Measurements from ENCODE around the gene PIKFYVE.
A peak's percentile ranks its signal among the peaks of the same experiment; 100 is the strongest.

PIKFYVE gene

DNA sequence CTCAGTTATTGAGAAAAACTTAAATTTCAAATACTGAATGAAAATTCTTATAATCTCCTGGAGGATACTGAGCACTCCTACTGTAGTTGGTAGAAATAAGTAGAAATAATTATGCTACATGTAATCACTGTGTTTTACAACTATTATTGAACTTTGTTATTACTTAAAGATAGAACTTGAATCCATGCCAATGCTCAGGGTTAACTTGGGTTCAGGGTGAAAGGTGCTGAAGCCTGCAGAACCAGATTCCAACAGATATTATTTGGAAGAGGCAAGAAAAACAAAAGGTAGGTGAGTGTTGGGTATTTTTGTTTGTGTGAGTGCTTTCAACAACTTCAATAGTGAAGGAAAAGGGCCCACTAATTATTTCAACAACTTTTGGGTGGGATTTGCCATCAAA lies 21.6 kb upstream of the PIKFYVE start:
- Histone ChIP-seq H3K4me1 (ENCODE audit: control insufficient read depth, insufficient read depth, low read length, poor library complexity, severe bottlenecking) (no peaks in the 10 kb centered on the region), H3K27ac (ENCODE audit: low read depth, low read length, severe bottlenecking) (no peak overlapping the region), H3K9me3 (ENCODE audit: control insufficient read depth, low read length) (no peaks in the 10 kb centered on the region), H3K4me3 (ENCODE audit: extremely low read depth, insufficient read depth, low read length, poor library complexity, severe bottlenecking) (no peak overlapping the region), H3K36me3 (ENCODE audit: control insufficient read depth, insufficient read depth, low read length) (peaks cover 100% of the 10 kb centered on the region)

DNA sequence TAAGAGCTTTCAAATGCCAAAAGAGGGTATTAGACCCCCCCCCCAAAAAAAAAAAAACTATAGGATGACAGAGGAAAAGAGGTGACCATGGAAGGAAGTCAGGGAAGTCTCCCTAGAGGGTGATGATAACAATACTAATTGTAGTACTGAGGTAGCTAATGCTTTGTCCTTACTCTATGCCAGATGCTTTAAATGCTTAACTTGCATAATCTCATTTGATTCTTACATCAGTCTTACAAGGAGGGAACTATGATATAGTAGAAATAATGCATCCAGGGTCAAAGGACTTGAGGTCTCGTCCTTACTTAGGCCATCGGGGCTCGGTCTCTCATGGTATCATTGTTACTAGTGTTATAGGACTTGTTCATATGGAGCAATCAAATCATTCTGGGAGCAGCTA lies 20.3 kb upstream of the PIKFYVE start:
- no peaks in the 10 kb centered on the region for H3K4me1 ChIP-seq (ENCODE audit: control insufficient read depth, insufficient read depth, low read length, poor library complexity, severe bottlenecking)
- WGBS, 2 experiments (ENCODE audit: insufficient coverage in 2 of 2) = 76 to 96% methylated on average over 3 of the region's 3 CpGs
- H3K27ac ChIP-seq (ENCODE audit: low read depth, low read length, severe bottlenecking) = no peak overlapping the region
- H3K36me3 ChIP-seq (ENCODE audit: control insufficient read depth, insufficient read depth, low read length) = peaks cover 98% of the 10 kb centered on the region
- H3K9me3 ChIP-seq (ENCODE audit: control insufficient read depth, low read length) = no peaks in the 10 kb centered on the region
- H3K4me3 ChIP-seq (ENCODE audit: extremely low read depth, insufficient read depth, low read length, poor library complexity, severe bottlenecking) = no peak overlapping the region

DNA sequence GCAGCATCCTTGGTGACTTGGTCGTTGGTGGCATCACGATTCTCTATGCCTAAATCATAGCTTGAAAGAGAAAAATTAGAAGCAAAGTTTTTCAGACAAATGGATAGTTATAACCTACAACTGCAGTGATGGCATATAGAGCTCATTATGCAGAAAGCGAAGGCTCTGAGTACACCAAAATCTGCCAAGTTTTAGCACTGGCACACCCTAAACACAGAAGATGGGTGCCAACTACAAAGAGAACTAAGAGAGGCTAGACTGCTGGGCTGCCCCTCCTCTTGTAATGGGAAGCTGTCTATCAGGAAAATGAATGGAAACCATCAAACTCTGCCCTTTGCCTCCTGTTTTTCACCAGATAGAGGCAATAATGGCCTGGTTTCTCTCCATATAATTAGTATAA lies 17.5 kb upstream of the PIKFYVE start:
- Histone ChIP-seq H3K4me1 (ENCODE audit: control insufficient read depth, insufficient read depth, low read length, poor library complexity, severe bottlenecking) (peaks cover 6% of the 10 kb centered on the region), H3K27ac (ENCODE audit: low read depth, low read length, severe bottlenecking) (no peak overlapping the region), H3K36me3 (ENCODE audit: control insufficient read depth, insufficient read depth, low read length) (peaks cover 97% of the 10 kb centered on the region), H3K4me3 (ENCODE audit: extremely low read depth, insufficient read depth, low read length, poor library complexity, severe bottlenecking) (no peak overlapping the region), H3K9me3 (ENCODE audit: control insufficient read depth, low read length) (no peaks in the 10 kb centered on the region)
- 96 to 100% methylated on average over 1 to 3 of the region's 3 CpGs for WGBS, 2 experiments (ENCODE audit: insufficient coverage in 2 of 2)

DNA sequence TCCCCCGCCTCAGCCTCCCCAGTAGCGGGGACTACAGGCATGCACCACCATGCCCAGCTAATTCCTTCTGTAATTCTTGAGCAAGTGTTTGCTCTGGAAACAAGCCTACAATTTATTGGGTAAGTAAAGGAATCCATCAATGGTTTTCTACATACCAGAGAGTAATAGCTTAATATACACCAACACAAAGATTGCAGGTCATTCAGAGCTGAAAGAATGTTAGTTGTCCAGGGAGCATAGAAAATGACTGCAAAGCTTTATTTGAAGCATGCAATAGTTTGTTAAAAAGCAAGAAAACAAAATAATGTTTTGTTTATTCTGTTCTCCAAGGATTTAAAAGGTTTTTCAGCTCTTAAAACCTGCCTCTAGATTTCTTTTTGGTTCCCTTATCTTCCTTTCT lies 16.8 kb upstream of the PIKFYVE start:
- Histone ChIP-seq H3K4me3 (ENCODE audit: extremely low read depth, insufficient read depth, low read length, poor library complexity, severe bottlenecking) (no peak overlapping the region), H3K9me3 (ENCODE audit: control insufficient read depth, low read length) (no peaks in the 10 kb centered on the region), H3K4me1 (ENCODE audit: control insufficient read depth, insufficient read depth, low read length, poor library complexity, severe bottlenecking) (peaks cover 6% of the 10 kb centered on the region), H3K36me3 (ENCODE audit: control insufficient read depth, insufficient read depth, low read length) (peaks cover 92% of the 10 kb centered on the region), H3K27ac (ENCODE audit: low read depth, low read length, severe bottlenecking) (no peak overlapping the region)
- 95 to 100% methylated on average over 1 to 2 of the region's 2 CpGs for WGBS, 2 experiments (ENCODE audit: insufficient coverage in 2 of 2)

DNA sequence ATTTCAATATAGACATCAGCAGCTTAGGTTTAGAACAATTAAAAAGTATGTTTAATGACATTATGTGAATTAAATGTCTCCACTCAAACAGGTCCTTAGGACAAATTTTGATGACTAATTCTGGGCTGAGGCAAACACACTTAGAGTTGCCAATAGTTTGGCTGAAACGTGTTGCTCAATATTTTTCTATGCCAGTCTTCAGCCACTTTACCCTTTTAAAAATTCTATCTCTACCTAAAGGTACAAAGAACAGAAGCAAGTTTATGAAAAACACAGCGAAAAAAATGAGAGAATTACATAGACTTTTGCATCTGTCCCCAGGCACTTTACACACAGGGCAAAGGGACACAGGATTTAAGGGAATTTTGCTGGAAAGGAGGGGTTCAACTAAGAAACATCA lies 15.7 kb upstream of the PIKFYVE start:
- H3K27ac ChIP-seq (ENCODE audit: low read depth, low read length, severe bottlenecking) = no peak overlapping the region
- no peaks in the 10 kb centered on the region for H3K9me3 ChIP-seq (ENCODE audit: control insufficient read depth, low read length)
- H3K36me3 ChIP-seq (ENCODE audit: control insufficient read depth, insufficient read depth, low read length) = peaks cover 81% of the 10 kb centered on the region
- WGBS, 2 experiments (ENCODE audit: insufficient coverage in 2 of 2) = 73 to 100% methylated on average over 1 of the region's 2 CpGs
- H3K4me3 ChIP-seq (ENCODE audit: extremely low read depth, insufficient read depth, low read length, poor library complexity, severe bottlenecking) = no peak overlapping the region
- H3K4me1 ChIP-seq (ENCODE audit: control insufficient read depth, insufficient read depth, low read length, poor library complexity, severe bottlenecking) = peaks cover 6% of the 10 kb centered on the region

DNA sequence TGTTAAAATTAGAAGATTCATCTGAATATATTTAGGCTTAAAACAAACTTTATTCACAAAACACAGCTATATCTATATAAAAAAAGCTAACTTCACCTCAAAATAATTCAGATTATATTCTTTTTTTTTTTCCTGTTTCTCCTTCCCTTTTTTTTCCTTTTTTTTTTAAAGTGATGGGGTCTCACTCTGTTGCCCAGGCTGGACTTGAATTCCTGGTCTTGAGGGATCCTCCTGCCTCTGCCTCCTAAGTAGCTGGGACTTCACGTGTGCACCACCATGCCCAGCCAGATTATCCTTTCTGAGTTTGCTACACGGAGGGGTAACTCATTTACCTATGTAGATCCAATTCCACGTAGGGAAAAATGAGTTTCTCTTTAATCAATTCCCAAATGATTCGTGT lies 15.0 kb upstream of the PIKFYVE start:
- no peaks in the 10 kb centered on the region for H3K9me3 ChIP-seq (ENCODE audit: control insufficient read depth, low read length)
- WGBS, 2 experiments (ENCODE audit: insufficient coverage in 2 of 2) = 87 to 98% methylated on average over 3 to 4 of the region's 4 CpGs
- peaks cover 6% of the 10 kb centered on the region for H3K4me1 ChIP-seq (ENCODE audit: control insufficient read depth, insufficient read depth, low read length, poor library complexity, severe bottlenecking)
- peaks cover 74% of the 10 kb centered on the region for H3K36me3 ChIP-seq (ENCODE audit: control insufficient read depth, insufficient read depth, low read length)
- H3K4me3 ChIP-seq (ENCODE audit: extremely low read depth, insufficient read depth, low read length, poor library complexity, severe bottlenecking) = no peak overlapping the region
- H3K27ac ChIP-seq (ENCODE audit: low read depth, low read length, severe bottlenecking) = no peak overlapping the region

DNA sequence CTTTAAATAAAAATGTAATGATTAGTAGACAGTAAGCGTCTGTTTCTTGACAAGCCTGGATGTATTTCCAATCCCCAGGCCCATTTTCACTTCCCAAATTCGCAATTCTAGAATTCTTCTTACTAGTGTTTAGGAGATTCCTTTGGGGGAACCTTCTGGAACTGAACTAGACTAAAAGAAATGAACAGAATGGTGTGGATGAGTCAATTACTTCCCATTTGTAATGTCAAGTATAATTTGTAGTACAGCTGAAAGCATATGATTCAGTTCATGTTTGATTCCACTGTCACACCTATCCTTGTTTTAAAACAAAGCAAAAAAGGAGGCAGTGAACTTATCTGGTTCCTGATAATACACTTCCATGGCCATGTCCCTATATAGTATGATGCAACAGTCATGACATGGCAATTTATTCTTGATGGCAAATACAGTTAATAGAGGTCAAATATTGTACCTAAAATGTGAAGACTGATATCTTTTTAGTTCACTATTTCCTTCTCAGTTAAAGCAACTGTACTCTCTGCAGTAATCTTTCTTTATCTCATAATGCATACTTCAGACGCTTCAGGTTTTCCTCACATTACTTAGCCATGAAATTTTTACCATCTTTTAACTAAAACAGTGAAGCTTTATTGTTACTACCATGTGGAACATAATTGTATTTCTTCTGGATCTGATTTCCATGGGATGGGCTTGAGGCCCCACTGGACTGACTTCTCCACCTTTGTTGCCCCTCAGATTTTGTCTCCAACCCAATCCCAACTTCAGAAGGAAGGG lies 13.2 kb upstream of the PIKFYVE start:
- no peak overlapping the region for H3K27ac ChIP-seq (ENCODE audit: low read depth, low read length, severe bottlenecking)
- peaks cover 9% of the 10 kb centered on the region for H3K4me1 ChIP-seq (ENCODE audit: control insufficient read depth, insufficient read depth, low read length, poor library complexity, severe bottlenecking)
- H3K4me3 ChIP-seq (ENCODE audit: extremely low read depth, insufficient read depth, low read length, poor library complexity, severe bottlenecking) = peak overlapping the region; percentile 93
- WGBS, 2 experiments (ENCODE audit: insufficient coverage in 2 of 2) = 86 to 100% methylated on average over 1 of the region's 3 CpGs
- H3K36me3 ChIP-seq (ENCODE audit: control insufficient read depth, insufficient read depth, low read length) = peaks cover 56% of the 10 kb centered on the region
- no peaks in the 10 kb centered on the region for H3K9me3 ChIP-seq (ENCODE audit: control insufficient read depth, low read length)

DNA sequence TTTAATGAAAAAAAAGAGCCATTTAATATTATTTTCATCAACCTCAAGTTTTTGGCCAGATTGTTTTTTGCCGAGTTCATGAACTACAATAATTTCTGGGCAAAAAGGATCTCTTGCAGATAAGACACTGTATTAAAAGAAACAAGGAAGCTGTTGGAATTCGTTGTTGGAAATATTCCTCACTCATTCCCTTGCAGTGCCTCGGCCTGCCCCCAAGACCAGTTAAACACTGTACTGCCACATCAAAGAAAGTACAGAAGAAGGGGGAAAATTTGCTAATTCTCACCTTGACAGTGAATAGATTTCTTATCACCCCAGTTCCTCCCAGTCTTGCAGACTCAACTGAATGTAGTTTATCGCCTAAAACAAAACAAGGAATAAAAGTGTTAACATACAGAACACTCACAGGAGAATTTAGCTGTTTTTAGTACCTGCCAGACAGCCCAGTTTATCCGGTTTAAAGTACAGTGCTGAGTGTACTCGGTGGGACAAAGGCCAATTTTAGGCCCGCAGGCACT lies 12.4 kb upstream of the PIKFYVE start:
- Histone ChIP-seq H3K4me1 (ENCODE audit: control insufficient read depth, insufficient read depth, low read length, poor library complexity, severe bottlenecking) (peaks cover 9% of the 10 kb centered on the region), H3K9me3 (ENCODE audit: control insufficient read depth, low read length) (no peaks in the 10 kb centered on the region), H3K27ac (ENCODE audit: low read depth, low read length, severe bottlenecking) (peak overlapping the region; percentile 6), H3K4me3 (ENCODE audit: extremely low read depth, insufficient read depth, low read length, poor library complexity, severe bottlenecking) (peak overlapping the region; percentile 93), H3K36me3 (ENCODE audit: control insufficient read depth, insufficient read depth, low read length) (peaks cover 48% of the 10 kb centered on the region)
- WGBS, 2 experiments (ENCODE audit: insufficient coverage in 2 of 2) = 0% methylated on average over 3 of the region's 7 CpGs

DNA sequence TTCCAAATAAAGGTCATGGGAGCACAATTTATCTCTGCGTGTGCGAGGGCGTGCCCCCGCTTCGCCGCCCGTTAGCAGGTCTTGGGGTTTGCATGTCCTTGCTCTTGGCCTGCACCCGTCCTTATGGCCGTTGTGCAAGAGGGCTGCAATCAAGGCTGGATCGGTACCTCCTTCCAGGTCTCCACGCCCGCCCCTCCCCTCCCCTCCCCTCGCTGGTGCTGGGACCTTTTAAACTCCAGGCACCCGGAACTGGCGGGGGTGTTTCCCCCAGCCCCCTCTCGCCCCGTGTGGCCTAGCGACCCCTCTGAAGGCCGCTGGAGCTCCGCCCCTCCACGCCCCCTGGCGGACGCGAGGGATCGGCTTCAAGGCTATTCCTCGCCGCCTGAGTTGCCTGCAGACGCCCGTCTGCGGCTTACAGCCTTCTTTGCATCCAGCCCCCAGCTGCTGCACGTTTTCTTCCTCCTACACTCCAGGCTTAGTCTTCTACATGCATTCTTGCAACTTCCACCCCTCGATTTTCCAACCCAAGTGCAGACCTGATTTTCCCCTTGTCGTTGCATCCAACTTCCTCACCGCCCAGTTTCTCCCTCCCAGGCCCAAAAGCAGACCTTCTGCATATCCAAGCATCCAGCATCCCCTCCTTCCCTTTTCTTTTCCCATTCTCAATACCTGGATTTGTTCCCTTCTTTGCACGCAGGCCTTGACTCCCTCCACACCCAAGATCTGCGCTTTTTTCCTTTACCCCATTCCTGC lies 11.8 kb upstream of the PIKFYVE start:
- H3K36me3 ChIP-seq (ENCODE audit: control insufficient read depth, insufficient read depth, low read length) = peaks cover 42% of the 10 kb centered on the region
- WGBS, 2 experiments (ENCODE audit: insufficient coverage in 2 of 2) = 0% methylated on average over 24 to 33 of the region's 36 CpGs
- peak overlapping the region; percentile 93 for H3K4me3 ChIP-seq (ENCODE audit: extremely low read depth, insufficient read depth, low read length, poor library complexity, severe bottlenecking)
- H3K4me1 ChIP-seq (ENCODE audit: control insufficient read depth, insufficient read depth, low read length, poor library complexity, severe bottlenecking) = peaks cover 9% of the 10 kb centered on the region
- no peaks in the 10 kb centered on the region for H3K9me3 ChIP-seq (ENCODE audit: control insufficient read depth, low read length)
- peak overlapping the region; percentile 89 for H3K27ac ChIP-seq (ENCODE audit: low read depth, low read length, severe bottlenecking)

DNA sequence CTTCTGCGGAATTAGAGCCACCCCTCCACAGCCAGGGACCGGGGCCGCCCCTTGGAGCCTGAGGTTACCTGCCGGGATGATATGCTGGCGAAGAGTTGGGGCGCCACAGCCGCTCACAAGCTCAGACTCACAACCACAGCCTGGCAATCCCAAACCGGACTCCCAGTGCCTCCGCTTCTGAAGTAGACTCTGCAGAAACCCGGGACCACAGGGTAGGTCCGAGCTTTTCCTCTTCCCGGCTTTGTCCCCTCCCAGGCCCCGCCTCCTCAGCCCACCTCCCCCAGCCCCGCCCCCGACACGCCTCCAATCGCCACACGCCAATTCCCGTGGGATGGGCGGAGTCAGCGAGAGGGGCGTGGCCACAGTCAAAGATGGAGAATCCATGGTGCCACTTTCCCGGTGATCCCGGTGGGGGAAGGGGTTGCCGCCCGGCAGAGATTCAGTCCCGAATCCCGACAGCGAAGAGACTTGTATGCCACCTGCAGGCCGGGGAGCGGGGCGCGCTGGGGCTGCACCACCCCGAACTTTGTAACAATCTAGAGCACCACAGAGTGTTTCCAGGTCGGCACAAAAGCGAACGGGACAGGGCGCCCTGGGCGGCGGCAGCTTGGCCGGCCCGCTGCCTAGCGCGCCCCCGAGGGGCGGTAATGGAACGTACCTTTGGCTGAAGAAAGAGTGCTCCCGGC lies 11.0 kb upstream of the PIKFYVE start, which contains the start of gene IDH1:
Gene IDH1, minus strand, starts transcription at position 201 of the 686 bp plus-strand sequence. CDS start 3,520 bp downstream, outside the sequence.
- H3K4me3 ChIP-seq (ENCODE audit: extremely low read depth, insufficient read depth, low read length, poor library complexity, severe bottlenecking) = peak within 1 kb of the TSS; percentile 93
- no peaks in the 10 kb centered on the region for H3K9me3 ChIP-seq (ENCODE audit: control insufficient read depth, low read length)
- peak within 1 kb of the TSS; percentile 89 for H3K27ac ChIP-seq (ENCODE audit: low read depth, low read length, severe bottlenecking)
- H3K36me3 ChIP-seq (ENCODE audit: control insufficient read depth, insufficient read depth, low read length) = peaks cover 35% of the 10 kb centered on the region
- H3K4me1 ChIP-seq (ENCODE audit: control insufficient read depth, insufficient read depth, low read length, poor library complexity, severe bottlenecking) = peaks cover 9% of the 10 kb centered on the region
- 0% methylated on average over 38 to 39 of the region's 48 CpGs for WGBS, 2 experiments (ENCODE audit: insufficient coverage in 2 of 2)
